ENCODE measurements around the gene TLR3. TPM values are rescaled to one million over a fixed set of nuclear protein-coding genes. Genes with fewer than 3 reads are reported as not detected.
A peak's percentile ranks its signal among the peaks of the same experiment; 100 is the strongest.
"Not testable (repeated sequence)": the region's sequence is repeated elsewhere in the genome, so short reads cannot be mapped to it uniquely, and the experiment has no call there.

TLR3 gene
- total RNA-seq, 2 experiments from 2014 or later: not detected

GRCh38 chr4:186030399-186030775, 38.6 kb upstream of the TLR3 start:
- H3K4me3 Mint-ChIP-seq: no peak overlapping the region
- H3K36me3 Mint-ChIP-seq (ENCODE audit: low read depth): no peaks in the 10 kb centered on the region
- no peak overlapping the region for H3K27ac Mint-ChIP-seq
- CTCF ChIA-PET: no interaction called here
- no peaks in the 10 kb centered on the region for H3K4me1 Mint-ChIP-seq (ENCODE audit: low read depth)
- H3K9me3 Mint-ChIP-seq: peaks cover 12% of the 10 kb centered on the region
- intact Hi-C loops (cut with micrococcal nuclease): no loop called here
- peaks cover 32% of the 10 kb centered on the region for H3K27me3 Mint-ChIP-seq (ENCODE audit: low read depth)
- no peak for DNase-seq

DNA sequence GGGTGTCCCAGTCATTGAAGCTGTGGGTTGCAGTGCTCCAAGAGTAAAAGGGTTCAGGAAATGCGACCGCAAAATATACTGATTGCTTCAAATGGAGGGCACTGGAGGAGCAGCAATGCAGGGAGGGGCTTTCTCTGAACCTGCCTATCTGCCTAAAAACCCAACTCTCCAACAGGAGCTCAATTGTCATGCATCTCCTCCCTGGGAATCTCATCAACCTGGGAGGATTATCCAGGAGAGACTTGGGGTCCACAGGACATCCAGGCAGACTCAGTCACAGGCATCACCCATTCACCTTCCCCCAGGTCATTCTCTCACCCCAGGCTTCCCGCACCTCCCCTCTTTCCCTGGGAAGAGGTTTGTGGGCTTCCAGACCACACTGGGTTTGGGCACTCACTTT, 38.2 kb upstream of the TLR3 start:
- DNase-seq: no peak
- Mint-ChIP-seq H3K27me3 (ENCODE audit: low read depth) (peaks cover 34% of the 10 kb centered on the region), H3K4me1 (ENCODE audit: low read depth) (no peaks in the 10 kb centered on the region), H3K4me3 (no peak overlapping the region), H3K36me3 (ENCODE audit: low read depth) (no peaks in the 10 kb centered on the region), H3K27ac (no peak overlapping the region), H3K9me3 (peaks cover 12% of the 10 kb centered on the region)
- CTCF ChIA-PET: no interaction called here
- intact Hi-C loops (cut with micrococcal nuclease): no loop called here

- intact Hi-C loops (cut with micrococcal nuclease): no loop called here
- Mint-ChIP-seq H3K4me3 (no peak overlapping the region), H3K27ac (no peak overlapping the region), H3K4me1 (ENCODE audit: low read depth) (no peaks in the 10 kb centered on the region), H3K27me3 (ENCODE audit: low read depth) (peaks cover 40% of the 10 kb centered on the region), H3K9me3 (peaks cover 9% of the 10 kb centered on the region), H3K36me3 (ENCODE audit: low read depth) (no peaks in the 10 kb centered on the region)
- DNase-seq: no peak
- CTCF ChIA-PET: no interaction called here
Observed at GRCh38 chr4:186032259-186032658, 36.7 kb upstream of the TLR3 start.

DNA sequence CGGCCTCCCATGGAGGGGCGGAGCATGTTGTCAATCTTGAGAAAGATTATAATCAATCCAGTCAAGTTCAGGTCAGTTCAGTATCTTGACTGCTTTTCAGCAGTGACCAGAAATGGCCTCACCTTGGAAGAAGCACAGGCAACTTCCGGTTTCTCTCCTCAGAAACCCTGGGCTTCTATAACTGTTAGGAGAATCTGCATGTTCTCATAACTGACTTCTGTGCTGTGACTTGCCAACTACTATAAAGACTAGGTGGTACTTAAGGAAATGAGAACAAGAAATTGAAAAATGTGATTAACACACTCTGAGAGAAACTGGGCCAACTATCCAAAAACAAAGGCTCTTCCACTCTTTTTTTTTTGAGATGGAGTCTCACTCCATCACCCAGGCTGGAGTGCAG, 35.9 kb upstream of the TLR3 start:
- CTCF ChIA-PET: no interaction called here
- Mint-ChIP-seq H3K27me3 (ENCODE audit: low read depth) (peaks cover 41% of the 10 kb centered on the region), H3K4me3 (no peak overlapping the region), H3K9me3 (peaks cover 8% of the 10 kb centered on the region), H3K27ac (no peak overlapping the region), H3K4me1 (ENCODE audit: low read depth) (no peaks in the 10 kb centered on the region), H3K36me3 (ENCODE audit: low read depth) (no peaks in the 10 kb centered on the region)
- intact Hi-C loops (cut with micrococcal nuclease): no loop called here
- no peak for DNase-seq

DNA sequence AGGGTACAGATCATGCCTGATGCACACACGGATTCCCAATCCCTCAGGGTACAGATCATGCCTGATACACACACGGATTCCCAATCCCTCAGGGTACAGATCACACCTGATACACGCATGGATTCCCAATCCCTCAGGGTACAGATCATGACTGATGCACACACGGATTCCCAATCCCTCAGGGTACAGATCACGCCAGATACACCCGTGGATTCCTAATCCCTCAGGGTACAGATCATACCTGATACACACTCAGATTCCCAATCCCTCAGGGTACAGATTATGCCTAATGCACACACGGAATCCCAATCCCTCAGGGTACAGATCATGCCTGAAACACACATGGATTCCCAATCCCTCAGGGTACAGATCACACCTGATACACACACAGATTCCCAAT, 34.3 kb upstream of the TLR3 start:
- H3K4me1 Mint-ChIP-seq (ENCODE audit: low read depth); H3K4me3 Mint-ChIP-seq; DNase-seq; H3K9me3 Mint-ChIP-seq; intact Hi-C loops (cut with micrococcal nuclease); H3K36me3 Mint-ChIP-seq (ENCODE audit: low read depth); H3K27ac Mint-ChIP-seq; CTCF ChIA-PET: not testable (repeated sequence)
- peaks cover 43% of the 10 kb centered on the region for H3K27me3 Mint-ChIP-seq (ENCODE audit: low read depth)

GRCh38 chr4:186036976-186037581, 31.9 kb upstream of the TLR3 start:
- CTCF ChIA-PET: interaction anchor here (0.6 to 4.2 kb wide), 12 partner anchors 10 to 1026 kb away, joined by 3 to 25 read pairs (median 4); no protein-coding TSS in a partner anchor
- Mint-ChIP-seq H3K4me3 (no peak overlapping the region), H3K4me1 (ENCODE audit: low read depth) (no peaks in the 10 kb centered on the region), H3K27me3 (ENCODE audit: low read depth) (peaks cover 33% of the 10 kb centered on the region), H3K36me3 (ENCODE audit: low read depth) (no peaks in the 10 kb centered on the region), H3K27ac (no peak overlapping the region), H3K9me3 (peaks cover 8% of the 10 kb centered on the region)
- DNase-seq: no peak
- intact Hi-C loops (cut with micrococcal nuclease): no loop called here

GRCh38 chr4:186037692-186038658, 31.0 kb upstream of the TLR3 start:
- Mint-ChIP-seq H3K27ac (no peak overlapping the region), H3K4me3 (no peak overlapping the region), H3K9me3 (peaks cover 8% of the 10 kb centered on the region), H3K27me3 (ENCODE audit: low read depth) (peaks cover 31% of the 10 kb centered on the region), H3K36me3 (ENCODE audit: low read depth) (no peaks in the 10 kb centered on the region), H3K4me1 (ENCODE audit: low read depth) (no peaks in the 10 kb centered on the region)
- intact Hi-C loops (cut with micrococcal nuclease): loop anchor here (1.0 kb wide), 2 partner anchors 397 to 567 kb away; partner anchors contain the start of gene CCDC110
- DNase-seq: peak; percentile 51
- CTCF ChIA-PET: interaction anchor here (0.6 to 4.2 kb wide), 18 partner anchors 12 to 1027 kb away, joined by 3 to 25 read pairs (median 3); no protein-coding TSS in a partner anchor

GRCh38 chr4:186039697-186040096, 29.3 kb upstream of the TLR3 start:
- Mint-ChIP-seq H3K27me3 (ENCODE audit: low read depth) (peaks cover 30% of the 10 kb centered on the region), H3K36me3 (ENCODE audit: low read depth) (no peaks in the 10 kb centered on the region), H3K27ac (no peak overlapping the region), H3K4me1 (ENCODE audit: low read depth) (no peaks in the 10 kb centered on the region), H3K4me3 (no peak overlapping the region), H3K9me3 (peaks cover 6% of the 10 kb centered on the region)
- no peak for DNase-seq
- CTCF ChIA-PET: interaction anchor here (1.1 to 4.2 kb wide), 5 partner anchors 18 to 441 kb away, joined by 4 to 25 read pairs (median 8); no protein-coding TSS in a partner anchor
- intact Hi-C loops (cut with micrococcal nuclease): no loop called here

DNA sequence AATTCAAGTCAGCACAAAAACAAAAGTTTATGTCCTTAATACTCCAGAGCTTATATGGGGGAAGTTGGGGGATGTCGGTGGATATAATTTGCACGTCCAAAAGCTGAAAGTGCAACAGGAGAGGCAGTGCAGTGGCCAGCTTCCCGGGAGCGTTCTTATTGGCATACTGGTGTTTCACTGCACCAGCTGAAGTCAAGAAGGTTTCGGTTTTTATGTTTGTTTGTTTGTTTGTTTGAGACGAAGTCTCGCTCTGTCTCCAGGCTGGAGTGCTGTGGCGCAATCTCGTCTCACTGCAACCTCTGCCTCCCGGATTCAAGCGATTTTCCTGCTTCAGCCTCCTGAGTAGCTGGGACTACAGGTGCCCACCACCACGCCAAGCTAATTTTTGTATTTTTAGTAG, 28.6 kb upstream of the TLR3 start:
- no peak overlapping the region for H3K27ac Mint-ChIP-seq
- peaks cover 27% of the 10 kb centered on the region for H3K27me3 Mint-ChIP-seq (ENCODE audit: low read depth)
- H3K4me3 Mint-ChIP-seq: no peak overlapping the region
- DNase-seq: no peak
- H3K4me1 Mint-ChIP-seq (ENCODE audit: low read depth): no peaks in the 10 kb centered on the region
- CTCF ChIA-PET: interaction anchor here (0.6 to 4.2 kb wide), 6 partner anchors 14 to 442 kb away, joined by 3 to 25 read pairs (median 4); no protein-coding TSS in a partner anchor
- no peaks in the 10 kb centered on the region for H3K9me3 Mint-ChIP-seq
- H3K36me3 Mint-ChIP-seq (ENCODE audit: low read depth): no peaks in the 10 kb centered on the region
- intact Hi-C loops (cut with micrococcal nuclease): no loop called here

- H3K4me3 Mint-ChIP-seq; H3K27me3 Mint-ChIP-seq (ENCODE audit: low read depth); H3K4me1 Mint-ChIP-seq (ENCODE audit: low read depth); H3K9me3 Mint-ChIP-seq; H3K36me3 Mint-ChIP-seq (ENCODE audit: low read depth); CTCF ChIA-PET; H3K27ac Mint-ChIP-seq; DNase-seq; intact Hi-C loops (cut with micrococcal nuclease): not testable (repeated sequence)
Observed at GRCh38 chr4:186047501-186047900, 21.5 kb upstream of the TLR3 start.

GRCh38 chr4:186050135-186050534, 18.8 kb upstream of the TLR3 start:
- H3K36me3 Mint-ChIP-seq (ENCODE audit: low read depth); H3K27ac Mint-ChIP-seq; H3K4me1 Mint-ChIP-seq (ENCODE audit: low read depth); CTCF ChIA-PET; DNase-seq; intact Hi-C loops (cut with micrococcal nuclease); H3K9me3 Mint-ChIP-seq; H3K27me3 Mint-ChIP-seq (ENCODE audit: low read depth); H3K4me3 Mint-ChIP-seq: not testable (repeated sequence)

DNA sequence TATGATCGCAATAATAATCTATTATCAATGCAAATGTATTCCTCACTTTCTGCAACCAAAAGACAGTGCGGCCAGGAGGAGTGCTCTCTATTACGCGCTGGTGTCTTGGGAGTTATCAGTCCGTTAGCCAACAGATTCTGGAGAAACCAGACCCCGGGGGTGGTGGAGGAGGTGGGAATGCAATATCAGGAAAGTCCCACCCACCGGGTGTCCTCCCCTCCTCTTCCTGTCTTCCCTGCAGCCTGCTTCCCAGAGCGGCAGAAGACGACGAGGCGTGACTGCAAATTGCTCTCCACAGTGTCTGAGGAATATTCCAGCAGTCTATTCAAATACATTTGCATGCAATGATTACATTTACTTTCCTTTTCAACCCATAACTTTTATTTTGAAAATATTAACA, 17.9 kb upstream of the TLR3 start:
- no peak for DNase-seq
- Mint-ChIP-seq H3K4me3 (no peak overlapping the region), H3K9me3 (no peaks in the 10 kb centered on the region), H3K27me3 (ENCODE audit: low read depth) (no peaks in the 10 kb centered on the region), H3K36me3 (ENCODE audit: low read depth) (no peaks in the 10 kb centered on the region), H3K4me1 (ENCODE audit: low read depth) (no peaks in the 10 kb centered on the region), H3K27ac (no peak overlapping the region)
- intact Hi-C loops (cut with micrococcal nuclease): no loop called here
- CTCF ChIA-PET: no interaction called here
